GM23338 (cell line): Measurements from ENCODE around the gene ZNF512. TPM values are rescaled to one million over a fixed set of nuclear protein-coding genes. Genes with fewer than 3 reads are reported as not detected.

Experiments used
- ATAC-seq: fragments of 200-7000 bp; cut with Tn5 transposase; 3 replicates; pipeline ENCODE4 v1.9.1; 2020
- DNase-seq: peaks from one replicate; pipeline ENCODE4 v3.0.0-alpha.2; 2015; ENCODE audit warnings: low spot score
- H2AFZ ChIP-seq: fragments of 200-600 bp; sonication (generic); 2 replicates; pipeline ENCODE4 v1.8.0; 2016; ENCODE audit warnings: antibody characterized with exemption, mild to moderate bottlenecking, moderate library complexity
- H3F3A ChIP-seq: fragments of 200-600 bp; sonication (generic); replicated peaks from 2 replicates; pipeline ENCODE4 v1.8.0; 2017; ENCODE audit warnings: antibody characterized with exemption, mixed run types, low read depth
- H3K27ac ChIP-seq: fragments of 200-600 bp; sonication (generic); 2 replicates; pipeline ENCODE4 v1.6.1; 2016; ENCODE audit warnings: low read depth
- H3K27me3 ChIP-seq: fragments of 200-600 bp; sonication (generic); 2 replicates; pipeline ENCODE4 v1.8.0; 2016; ENCODE audit warnings: mild to moderate bottlenecking, mixed run types, moderate library complexity; ENCODE audit not compliant: insufficient read depth
- H3K36me3 ChIP-seq: fragments of 200-600 bp; sonication (generic); 2 replicates; pipeline ENCODE4 v1.8.0; 2016; ENCODE audit warnings: mild to moderate bottlenecking; ENCODE audit not compliant: insufficient read depth
- H3K4me1 ChIP-seq: fragments of 200-600 bp; sonication (generic); 2 replicates; pipeline ENCODE4 v1.8.0; 2016; ENCODE audit warnings: mild to moderate bottlenecking, moderate library complexity; ENCODE audit not compliant: insufficient read depth
- H3K4me2 ChIP-seq: fragments of 200-600 bp; sonication (generic); 2 replicates; pipeline ENCODE4 v1.7.1; 2017; ENCODE audit warnings: mixed run types
- H3K4me3 ChIP-seq: fragments of 200-600 bp; sonication (generic); 2 replicates; pipeline ENCODE4 v1.6.1; 2016; ENCODE audit warnings: mixed run types
- H3K79me2 ChIP-seq: fragments of 200-600 bp; sonication (generic); replicated peaks from 2 replicates; pipeline ENCODE4 v1.8.0; 2017; ENCODE audit warnings: mild to moderate bottlenecking; ENCODE audit not compliant: insufficient read depth
- H3K9me2 ChIP-seq: fragments of 200-600 bp; sonication (generic); 2 replicates; pipeline ENCODE4 v1.8.0; 2017; ENCODE audit not compliant: insufficient read depth
- H4K20me1 ChIP-seq: fragments of 200-600 bp; sonication (generic); replicated peaks from 2 replicates; pipeline ENCODE4 v1.8.0; 2017; ENCODE audit warnings: mild to moderate bottlenecking; ENCODE audit not compliant: insufficient read depth
- H3K27ac Mint-ChIP-seq: 2 replicates; pipeline ENCODE4 v1.8.0; 2020; ENCODE audit warnings: inconsistent platforms, mild to moderate bottlenecking, moderate library complexity, mixed read lengths
- H3K27me3 Mint-ChIP-seq: 3 replicates; pipeline ENCODE4 v1.8.0; 2022; ENCODE audit warnings: low read depth, mild to moderate bottlenecking, moderate library complexity, mixed read lengths, inconsistent platforms; ENCODE audit not compliant: insufficient read depth, poor library complexity
- H3K36me3 Mint-ChIP-seq: 3 replicates; pipeline ENCODE4 v1.8.0; 2021; ENCODE audit warnings: low read depth, mild to moderate bottlenecking, inconsistent platforms, moderate library complexity, mixed read lengths
- H3K4me1 Mint-ChIP-seq: 3 replicates; pipeline ENCODE4 v1.8.0; 2020; ENCODE audit warnings: mild to moderate bottlenecking, inconsistent platforms, mixed read lengths
- H3K4me3 Mint-ChIP-seq: 3 replicates; pipeline ENCODE4 v1.8.0; 2021; ENCODE audit warnings: moderate library complexity, mild to moderate bottlenecking, inconsistent platforms, mixed read lengths
- H3K9me3 Mint-ChIP-seq: 3 replicates; pipeline ENCODE4 v1.8.0; 2020; ENCODE audit warnings: moderate library complexity, mild to moderate bottlenecking, inconsistent platforms, mixed read lengths
- CREB1 ChIP-seq: fragments of 250-450 bp; sonication (Bioruptor Pico); IDR thresholded peaks from 2 replicates; pipeline ENCODE4 v1.5.0; 2020; ENCODE audit warnings: low read depth, mild to moderate bottlenecking, moderate library complexity
- CTCF ChIP-seq, 2 experiments: fragments of 200-600 bp in 1 of 2; sonication (generic) in 1 of 2; conservative IDR thresholded peaks; 2 replicates each; pipeline versions ENCODE4 v1.5.1 to v1.6.1; 2016 to 2017; ENCODE audit warnings: antibody characterized with exemption in 2 of 2, low read depth in 2 of 2, mild to moderate bottlenecking in 2 of 2, moderate library complexity in 1 of 2
- ETS1 ChIP-seq: IDR thresholded peaks from 2 replicates; pipeline ENCODE4 v1.6.1; 2016; ENCODE audit warnings: antibody characterized with exemption
- EZH2 ChIP-seq: fragments of 200-600 bp; sonication (generic); IDR thresholded peaks from one replicate; pipeline ENCODE4 v1.8.0; 2017; ENCODE audit warnings: antibody characterized with exemption, mild to moderate bottlenecking, low read depth; ENCODE audit not compliant: unreplicated experiment
- EZH2phosphoT487 ChIP-seq: fragments of 200-600 bp; sonication (generic); IDR thresholded peaks from one replicate; pipeline ENCODE4 v1.8.1; 2018; ENCODE audit warnings: antibody characterized with exemption; ENCODE audit not compliant: unreplicated experiment
- JUNB ChIP-seq: IDR thresholded peaks from one replicate; pipeline ENCODE4 v1.6.1; 2016; ENCODE audit warnings: antibody characterized with exemption; ENCODE audit not compliant: unreplicated experiment
- NANOG ChIP-seq: IDR thresholded peaks from 2 replicates; pipeline ENCODE4 v1.6.1; 2016; ENCODE audit warnings: antibody characterized with exemption, borderline replicate concordance
- POLR2AphosphoS5 ChIP-seq: IDR thresholded peaks from 2 replicates; pipeline ENCODE4 v1.6.1; 2016; ENCODE audit warnings: antibody characterized with exemption, low read depth
- REST ChIP-seq: IDR thresholded peaks from one replicate; pipeline ENCODE4 v1.6.1; 2018; ENCODE audit warnings: antibody characterized with exemption; ENCODE audit not compliant: unreplicated experiment
- STAT1 ChIP-seq: IDR thresholded peaks from one replicate; pipeline ENCODE4 v1.6.1; 2016; ENCODE audit warnings: antibody characterized with exemption; ENCODE audit not compliant: unreplicated experiment
- ZNF114 ChIP-seq: fragments of 250-450 bp; sonication (Bioruptor Pico); IDR thresholded peaks from 2 replicates; pipeline ENCODE4 v1.5.0; 2020; ENCODE audit warnings: mild to moderate bottlenecking, moderate library complexity
- ZNF331 ChIP-seq: fragments of 250-450 bp; sonication (Bioruptor Pico); IDR thresholded peaks from 2 replicates; pipeline ENCODE4 v1.5.0; 2020; ENCODE audit warnings: low read depth, mild to moderate bottlenecking, moderate library complexity
- ZNF462 ChIP-seq: fragments of 250-450 bp; sonication (Bioruptor Pico); IDR thresholded peaks from 2 replicates; pipeline ENCODE4 v1.5.0; 2020; ENCODE audit warnings: mild to moderate bottlenecking, moderate library complexity
- polyA plus RNA-seq: library from polyadenylated mRNA; unstranded; fragments of >200 nt; fragmentation: Nextera tagmentation; extraction: Ambion mirVana; gene quantifications from 2 replicates; pipeline ENCODE4 v1.2.1, GENCODE V29; 2016
- total RNA-seq: library from RNA; depleted of rRNA; stranded (reverse); fragments of >200 nt; shearing (Covaris generic); gene quantifications from 2 replicates; pipeline ENCODE4 v1.2.3, GENCODE V29; 2014

Gene ZNF512
- total and polyA plus RNA-seq, 2 experiments from 2014 or later, result 26.0 to 38.4 TPM

GRCh38 chr2:27652790-27653189, 69.9 kb downstream of the ZNF512 start:
- DNase-seq (no peak), ATAC-seq (no peak)
- Histone ChIP-seq H3K79me2 (no peaks in the 10 kb centered on the region), H3K27ac (no peak overlapping the region), H3K36me3 (peaks cover 27% of the 10 kb centered on the region), H3F3A (no peaks in the 10 kb centered on the region), H2AFZ (no peak overlapping the region), H3K4me1 (no peaks in the 10 kb centered on the region), H4K20me1 (peaks cover 7% of the 10 kb centered on the region; the same call in 1 of the 2 replicates), H3K27me3 (no peaks in the 10 kb centered on the region), H3K4me3 (no peak overlapping the region), H3K4me2 (no peak overlapping the region), H3K9me2 (no peaks in the 10 kb centered on the region)
- TF ChIP-seq POLR2AphosphoS5, result no peak
- TF ChIP-seq STAT1, result no peak
- TF ChIP-seq REST, result no peak
- TF ChIP-seq ZNF462, result no peak
- no peak for TF ChIP-seq CTCF (conservative IDR thresholded peaks at IDR 0.05; ENCODE audit: low read depth in 2 of 2)
- TF ChIP-seq EZH2, result no peak
- no peak for TF ChIP-seq NANOG
- no peak for TF ChIP-seq ETS1
- no peak for TF ChIP-seq ZNF331 (CRISPR knock-in tag)
- TF ChIP-seq EZH2phosphoT487, result no peak
- no peak for TF ChIP-seq JUNB
- TF ChIP-seq ZNF114 (CRISPR knock-in tag), result no peak
- TF ChIP-seq CREB1 (CRISPR knock-in tag), result no peak
- Mint-ChIP-seq H3K4me3 (no peak overlapping the region), H3K27ac (no peak overlapping the region), H3K9me3 (no peaks in the 10 kb centered on the region), H3K36me3 (peaks cover 59% of the 10 kb centered on the region), H3K4me1 (no peaks in the 10 kb centered on the region), H3K27me3 (peaks cover 2% of the 10 kb centered on the region)
